Measurements from ENCODE around the gene SNX21. TPM values are rescaled to one million over a fixed set of nuclear protein-coding genes. Genes with fewer than 3 reads are reported as not detected.
"Not testable (repeated sequence)": the region's sequence is repeated elsewhere in the genome, so short reads cannot be mapped to it uniquely, and the experiment has no call there.

SNX21 gene, protein sequence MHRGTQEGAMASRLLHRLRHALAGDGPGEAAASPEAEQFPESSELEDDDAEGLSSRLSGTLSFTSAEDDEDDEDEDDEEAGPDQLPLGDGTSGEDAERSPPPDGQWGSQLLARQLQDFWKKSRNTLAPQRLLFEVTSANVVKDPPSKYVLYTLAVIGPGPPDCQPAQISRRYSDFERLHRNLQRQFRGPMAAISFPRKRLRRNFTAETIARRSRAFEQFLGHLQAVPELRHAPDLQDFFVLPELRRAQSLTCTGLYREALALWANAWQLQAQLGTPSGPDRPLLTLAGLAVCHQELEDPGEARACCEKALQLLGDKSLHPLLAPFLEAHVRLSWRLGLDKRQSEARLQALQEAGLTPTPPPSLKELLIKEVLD
- polyA plus RNA-seq (2013, experiment 1 of 2; ENCODE audit: insufficient read length): 16.6 TPM
- 16.5 TPM for polyA plus RNA-seq (2013, experiment 2 of 2; ENCODE audit: insufficient read length)

DNA sequence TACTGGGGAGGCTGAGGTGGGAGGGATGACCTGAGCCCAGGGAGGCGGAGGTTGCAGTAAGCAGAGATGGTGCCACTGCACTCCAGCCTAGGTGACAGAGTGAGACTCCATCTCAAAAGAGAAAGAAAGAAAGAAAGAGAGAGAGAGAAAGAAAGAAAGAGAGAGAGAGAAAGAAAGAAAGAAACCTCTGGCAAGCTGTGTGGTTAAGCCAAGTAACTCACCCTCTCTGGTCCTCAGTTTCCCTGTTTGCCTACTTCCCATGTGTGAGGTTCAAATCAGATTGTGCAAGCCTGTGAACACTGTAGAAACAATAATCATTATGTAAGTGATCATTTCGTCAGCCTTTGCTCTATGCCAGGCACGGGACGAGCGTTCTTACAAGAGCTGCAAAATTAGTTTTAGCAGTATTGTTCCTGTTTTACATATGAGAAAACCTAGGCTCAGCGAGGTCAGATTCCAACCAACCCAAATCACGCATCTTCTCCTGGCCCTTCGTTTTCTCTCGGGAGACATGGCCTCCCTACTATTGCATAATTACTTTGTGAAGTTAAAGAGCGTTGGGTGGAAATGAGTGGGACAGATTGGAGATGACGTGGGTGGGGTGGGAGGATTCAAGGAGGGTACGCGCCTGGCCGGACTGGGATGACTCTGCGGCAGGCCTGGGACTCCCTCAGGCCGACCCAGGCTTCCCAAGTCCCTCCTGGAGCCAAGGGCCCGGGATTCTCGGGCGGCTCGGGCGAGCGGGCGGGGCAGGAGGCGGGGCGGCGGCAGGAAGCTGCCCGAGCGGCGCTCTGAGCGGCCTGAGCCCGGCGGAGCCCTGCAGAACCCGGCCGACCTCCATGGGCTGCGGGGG lies at the start of gene SNX21:
SNX21 (plus strand) TSS at position 770 of the 853 bp plus-strand sequence. CDS start 121 bp downstream, outside the sequence.
- peak; percentile 95 for DNase-seq

DNA sequence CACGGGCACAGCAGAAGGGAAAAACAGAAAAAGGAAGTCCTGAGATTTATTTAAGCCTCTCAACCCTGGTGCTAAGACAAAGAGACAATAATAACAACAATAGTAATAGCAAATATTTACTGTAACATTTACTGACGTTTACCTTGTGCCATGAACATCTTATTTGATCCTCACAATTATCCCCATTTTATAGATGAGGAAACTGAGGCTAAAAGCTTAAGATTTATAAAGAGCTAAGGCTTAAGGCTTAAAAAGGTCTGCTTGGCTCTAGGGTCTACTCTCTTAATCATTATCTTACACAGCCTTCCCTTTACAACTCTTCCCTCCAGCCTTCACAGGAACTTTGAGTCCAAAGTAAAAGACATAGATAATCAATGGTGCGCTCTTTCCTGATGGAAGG lies 45.2 kb upstream of the SNX21 start:
- no peak for DNase-seq

DNA sequence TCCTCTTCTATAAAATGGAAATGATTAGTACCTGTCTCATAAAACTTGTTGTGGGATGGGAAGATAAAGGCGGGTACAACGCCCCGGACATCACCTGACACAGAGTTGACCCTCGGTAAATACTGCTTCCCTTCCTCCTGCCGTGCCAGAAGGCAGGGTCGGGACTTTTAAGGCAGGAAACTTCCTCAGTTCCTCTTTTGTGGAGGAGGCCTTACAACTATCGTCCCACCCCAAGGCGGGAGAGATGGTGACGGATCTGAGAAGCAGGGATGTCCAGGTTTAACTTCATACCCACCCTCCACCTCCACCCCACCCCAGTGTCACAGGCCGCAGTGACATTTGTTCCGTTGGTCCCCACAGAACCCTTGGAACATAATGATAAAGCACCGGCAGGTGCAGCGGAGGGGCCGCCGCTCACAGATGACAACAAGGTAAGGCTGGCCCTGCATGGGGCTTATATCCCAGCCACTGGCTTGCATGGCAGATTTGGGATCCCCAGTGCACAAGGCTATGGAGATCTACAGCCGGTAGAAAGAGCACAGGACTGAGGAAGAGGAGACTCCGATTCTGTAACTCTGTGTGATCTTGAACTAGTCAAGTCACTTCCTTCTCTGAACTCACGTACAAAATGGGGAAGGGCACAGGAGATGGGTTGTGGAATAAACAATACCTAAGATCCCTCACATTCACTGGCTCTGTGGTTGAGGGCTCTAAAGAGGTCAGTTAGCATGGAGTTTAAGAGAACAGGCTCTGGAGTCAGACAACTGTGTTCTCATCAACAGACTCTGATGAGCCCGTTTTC lies 41.1 kb upstream of the SNX21 start:
- DNase-seq: no peak

DNA sequence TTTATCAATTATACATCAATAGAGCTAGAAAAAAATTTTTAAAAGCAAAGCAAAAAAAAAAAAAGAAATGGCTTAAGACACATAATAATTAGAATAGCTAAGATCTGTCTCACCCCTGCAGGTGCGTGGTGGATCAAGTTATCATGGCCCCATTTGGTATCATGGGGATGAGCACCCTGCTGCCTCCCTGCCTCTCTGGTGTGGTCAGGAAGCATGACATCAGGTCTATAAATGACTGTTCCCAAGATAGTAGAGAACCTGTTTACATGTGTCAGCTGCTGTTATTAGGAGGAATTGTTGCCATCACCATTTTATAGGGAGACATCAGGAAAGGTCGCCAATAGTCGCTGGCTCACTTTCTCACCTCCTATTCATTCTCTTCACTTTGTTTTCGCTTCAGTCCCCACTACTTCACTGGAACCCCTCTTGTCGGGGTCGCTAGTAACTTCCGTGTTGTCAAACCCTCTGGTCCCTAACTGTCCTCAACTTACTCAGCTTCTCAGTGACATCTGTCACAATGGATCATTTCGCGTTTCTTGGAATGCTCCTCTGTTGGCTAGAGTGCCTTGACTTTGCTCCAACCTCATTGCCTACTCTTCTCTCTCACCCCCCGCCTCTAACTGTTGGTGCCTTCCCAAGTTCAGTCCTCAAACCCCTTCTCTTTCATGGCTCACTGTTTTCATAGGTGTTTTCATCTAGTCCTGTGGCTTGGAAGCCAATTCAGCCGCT lies 37.1 kb upstream of the SNX21 start:
- no peak for DNase-seq

DNA sequence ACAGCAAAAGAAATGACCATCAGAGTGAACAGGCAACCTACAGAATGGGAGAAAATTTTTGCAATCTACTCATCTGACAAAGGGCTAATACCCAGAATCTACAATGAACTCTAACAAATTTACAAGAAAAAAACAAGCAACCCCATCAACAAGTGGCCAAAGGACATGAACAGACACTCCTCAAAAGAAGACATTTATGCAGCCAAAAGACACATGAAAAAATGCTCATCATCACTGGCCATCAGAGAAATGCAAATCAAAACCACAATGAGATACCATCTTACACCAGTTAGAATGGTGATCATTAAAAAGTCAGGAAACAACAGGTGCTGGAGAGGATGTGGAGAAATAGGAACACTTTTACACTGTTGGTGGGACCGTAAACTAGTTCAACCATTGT lies 36.1 kb upstream of the SNX21 start:
- not testable (repeated sequence) for DNase-seq

DNA sequence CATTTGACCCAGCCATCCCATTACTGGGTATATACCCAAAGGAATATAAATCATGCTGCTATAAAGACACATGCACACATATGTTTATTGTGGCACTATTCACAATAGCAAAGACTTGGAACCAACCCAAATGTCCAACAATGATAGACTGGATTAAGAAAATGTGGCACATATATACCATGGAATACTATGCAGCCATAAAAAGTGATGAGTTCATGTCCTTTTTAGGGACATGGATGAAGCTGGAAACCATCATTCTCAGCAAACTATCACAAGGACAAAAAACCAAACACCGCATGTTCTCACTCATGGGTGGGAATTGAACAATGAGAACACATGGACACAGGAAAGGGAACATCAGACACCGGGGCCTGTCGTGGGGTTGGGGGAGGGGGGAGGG lies 35.6 kb upstream of the SNX21 start:
- not testable (repeated sequence) for DNase-seq

DNA sequence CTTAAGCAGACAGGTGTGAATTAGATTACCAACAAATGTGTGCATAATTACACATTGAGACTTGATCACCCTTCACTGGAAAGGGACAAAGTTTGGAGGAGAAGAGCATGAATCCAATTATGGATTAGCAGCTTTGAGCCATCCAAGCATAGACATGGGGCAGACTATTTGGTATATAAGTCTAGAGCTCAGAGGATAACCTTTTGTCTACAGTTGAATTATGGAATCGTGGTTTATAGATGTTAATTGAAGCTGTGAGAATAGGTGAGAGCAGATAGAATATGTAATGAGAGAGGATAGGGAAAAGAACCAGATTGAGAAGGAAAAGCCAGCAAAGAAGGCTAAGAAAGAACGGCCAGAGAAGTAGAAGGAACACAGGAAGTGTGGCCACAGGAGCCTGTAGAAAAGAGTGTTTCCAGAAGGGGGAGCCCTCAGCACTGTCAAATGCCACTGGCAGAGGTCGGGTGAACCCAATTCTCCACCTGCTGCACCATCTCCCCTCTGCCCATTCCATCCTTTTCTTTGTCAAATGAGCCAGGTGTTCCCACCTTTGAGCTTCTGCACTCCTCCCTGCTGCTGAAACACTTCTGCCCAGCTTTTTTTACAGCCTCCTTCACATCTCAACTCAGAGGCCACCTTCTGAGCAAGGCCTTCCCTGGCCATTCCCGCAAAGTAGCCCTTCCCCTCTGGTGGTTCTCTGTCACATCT lies 34.5 kb upstream of the SNX21 start:
- peak; percentile 28 for DNase-seq

DNA sequence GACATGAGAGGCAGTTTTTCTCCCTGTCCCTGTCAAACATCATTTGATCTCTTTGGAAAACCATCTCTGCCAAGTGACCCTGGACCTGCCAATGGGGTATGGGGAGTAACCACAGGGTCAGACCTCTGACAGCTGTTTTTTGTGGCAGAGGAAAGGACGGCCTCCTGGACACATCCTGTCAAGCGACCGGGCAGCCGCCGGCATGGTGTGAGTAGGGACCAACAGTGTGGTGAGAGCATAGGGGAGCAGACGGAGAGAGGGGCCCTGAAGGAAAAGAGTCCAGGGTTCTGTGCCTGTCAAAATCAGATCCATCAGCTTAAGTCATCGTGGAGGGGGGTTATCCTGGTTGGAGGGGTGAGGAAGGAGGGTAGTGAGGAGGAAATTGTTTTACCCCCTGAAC lies 31.7 kb upstream of the SNX21 start:
- DNase-seq: no peak

DNA sequence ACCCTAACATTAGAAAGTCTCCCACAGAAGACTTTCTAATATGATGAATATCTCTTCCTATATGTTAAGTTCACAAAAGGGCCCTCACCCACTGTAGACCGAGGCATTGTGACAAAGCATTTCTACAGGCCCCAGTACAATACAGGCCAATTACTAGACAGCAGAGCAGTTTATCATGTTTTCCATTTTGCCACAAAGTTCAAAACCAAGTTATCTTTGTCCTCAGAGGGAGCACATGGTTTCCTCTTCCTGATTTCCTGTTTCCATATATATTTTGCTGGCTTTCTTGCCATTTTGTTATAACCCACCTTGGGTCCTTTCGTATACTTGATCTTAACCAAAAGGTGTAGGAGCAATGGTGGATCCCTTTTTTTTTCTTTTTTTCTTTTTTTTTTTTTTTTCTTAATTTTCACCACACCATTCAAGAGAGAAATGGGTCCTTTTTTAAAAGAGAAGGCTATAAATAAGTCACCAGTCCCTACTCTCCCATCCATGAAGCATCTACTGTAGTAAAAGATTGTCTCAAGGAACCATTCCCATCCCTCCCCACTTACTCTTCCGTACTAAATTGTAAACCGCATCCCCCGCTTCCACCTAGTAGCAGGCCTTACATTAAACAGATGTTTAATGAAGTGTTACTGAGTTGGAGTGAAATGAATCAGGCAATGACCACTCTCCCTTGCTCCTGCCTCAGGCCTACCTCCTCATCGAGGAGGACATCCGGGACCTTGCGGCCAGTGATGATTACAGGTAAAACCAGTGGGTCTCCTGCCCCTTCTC lies 23.2 kb upstream of the SNX21 start:
- no peak for DNase-seq

DNA sequence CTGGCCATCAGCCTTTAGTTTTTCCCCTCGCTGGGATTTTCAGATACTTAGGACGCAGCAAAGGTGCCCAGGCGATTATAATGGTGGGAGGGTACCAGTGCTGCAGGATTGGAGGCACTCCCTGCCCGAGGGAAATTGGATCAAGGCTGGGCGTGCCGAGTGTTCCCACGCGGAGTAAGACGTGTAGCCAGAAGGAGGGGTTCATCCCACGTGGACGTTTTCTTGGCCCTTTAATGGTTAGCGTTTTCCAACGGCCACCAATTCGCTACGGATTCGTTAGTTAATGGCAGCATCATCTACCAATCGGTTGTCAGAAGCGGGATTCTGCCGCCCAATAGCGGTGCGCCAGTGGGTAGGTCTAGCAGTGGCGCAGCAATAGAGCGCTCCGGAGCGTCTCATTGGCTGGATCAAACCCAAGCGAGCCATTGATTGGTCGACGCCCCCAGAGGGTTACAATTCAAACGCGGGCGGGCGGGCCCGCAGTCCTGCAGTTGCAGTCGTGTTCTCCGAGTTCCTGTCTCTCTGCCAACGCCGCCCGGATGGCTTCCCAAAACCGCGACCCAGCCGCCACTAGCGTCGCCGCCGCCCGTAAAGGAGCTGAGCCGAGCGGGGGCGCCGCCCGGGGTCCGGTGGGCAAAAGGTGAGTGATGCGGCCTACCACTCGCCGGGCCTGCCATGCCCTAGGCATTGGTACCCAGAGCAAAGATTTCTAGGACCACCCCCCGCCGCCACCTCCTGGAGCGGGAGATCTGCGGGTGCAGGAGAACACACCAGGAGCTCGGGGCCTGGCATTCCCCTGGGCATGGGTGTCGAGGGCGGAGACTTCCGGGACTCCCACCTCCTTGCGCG lies 21.2 kb upstream of the SNX21 start, which contains the start of gene UBE2C:
UBE2C (plus strand) TSS at position 488 of the 849 bp plus-strand sequence; CDS start at position 540, 52 bp downstream.
- DNase-seq: peak; percentile 100

DNA sequence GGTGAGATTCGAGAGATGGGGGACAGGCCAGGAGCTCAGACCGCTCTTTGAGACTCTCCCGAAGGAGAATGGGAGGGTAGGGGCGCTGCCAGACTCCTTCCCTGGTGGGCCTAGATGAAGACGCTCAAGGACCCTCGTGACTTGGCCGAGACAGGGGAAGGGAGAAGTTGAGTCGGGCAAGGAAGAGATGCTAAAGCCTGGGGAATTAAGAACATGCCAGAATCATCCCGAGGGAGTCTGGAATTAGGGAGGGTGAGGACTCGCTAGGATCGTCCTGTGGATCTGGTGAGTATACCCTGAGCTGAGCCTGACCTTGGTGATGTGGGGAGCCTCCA lies 20.6 kb upstream of the SNX21 start:
- no peak for DNase-seq

DNA sequence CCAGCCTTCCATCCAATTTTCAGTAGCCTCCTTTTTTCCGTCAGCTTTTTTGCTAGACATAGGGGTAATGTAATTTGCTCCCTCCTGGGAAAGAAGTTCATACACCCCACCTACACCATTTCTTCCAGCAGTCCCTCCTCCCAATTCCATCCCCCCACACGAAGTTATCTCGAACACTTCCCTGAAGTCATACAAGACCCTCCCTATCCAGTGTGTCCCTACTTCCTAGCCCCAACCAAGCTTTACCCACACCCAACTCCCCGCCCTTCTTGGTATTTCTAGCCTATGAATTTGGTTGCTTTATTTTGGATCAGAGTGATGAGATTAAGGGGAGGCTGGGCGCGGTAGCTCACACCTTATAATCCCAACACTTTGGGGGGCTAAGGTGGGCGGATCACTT lies 20.1 kb upstream of the SNX21 start:
- no peak for DNase-seq

DNA sequence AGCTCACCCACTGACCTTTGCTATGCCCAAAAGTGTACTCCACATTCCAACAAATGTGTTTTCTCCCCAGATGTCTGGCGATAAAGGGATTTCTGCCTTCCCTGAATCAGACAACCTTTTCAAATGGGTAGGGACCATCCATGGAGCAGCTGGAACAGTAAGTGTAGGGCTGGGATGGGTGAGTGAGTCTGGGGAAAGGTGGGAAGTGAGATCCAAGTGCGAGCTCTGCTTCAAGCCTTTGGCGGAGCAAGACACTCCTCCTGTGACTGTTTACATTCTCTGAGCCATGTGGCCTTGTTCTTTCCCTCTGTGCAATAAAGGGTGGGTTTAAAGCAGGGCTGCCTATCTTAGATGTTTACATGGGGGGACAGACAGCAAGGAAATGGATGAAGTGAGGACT lies 19.3 kb upstream of the SNX21 start:
- DNase-seq: no peak

DNA sequence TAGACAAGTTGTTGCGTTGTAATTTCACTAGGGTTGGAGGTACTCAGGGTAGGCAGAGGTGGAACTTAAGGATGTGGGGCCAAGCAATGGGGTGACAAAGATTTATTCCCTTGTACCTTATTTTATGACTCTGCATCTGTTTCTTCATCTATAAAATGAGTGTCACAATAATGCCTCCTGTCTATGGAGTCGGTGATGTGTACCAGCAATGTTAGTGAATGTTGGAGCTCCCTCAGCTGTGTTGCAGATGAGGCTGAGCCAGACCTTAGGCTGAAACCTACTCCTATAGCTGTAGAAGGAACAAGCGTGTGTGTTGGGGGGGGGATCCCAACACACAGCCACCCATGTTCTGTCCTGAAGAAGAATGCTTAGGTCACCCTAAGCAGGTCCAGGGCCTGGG lies 16.6 kb upstream of the SNX21 start:
- DNase-seq: no peak

DNA sequence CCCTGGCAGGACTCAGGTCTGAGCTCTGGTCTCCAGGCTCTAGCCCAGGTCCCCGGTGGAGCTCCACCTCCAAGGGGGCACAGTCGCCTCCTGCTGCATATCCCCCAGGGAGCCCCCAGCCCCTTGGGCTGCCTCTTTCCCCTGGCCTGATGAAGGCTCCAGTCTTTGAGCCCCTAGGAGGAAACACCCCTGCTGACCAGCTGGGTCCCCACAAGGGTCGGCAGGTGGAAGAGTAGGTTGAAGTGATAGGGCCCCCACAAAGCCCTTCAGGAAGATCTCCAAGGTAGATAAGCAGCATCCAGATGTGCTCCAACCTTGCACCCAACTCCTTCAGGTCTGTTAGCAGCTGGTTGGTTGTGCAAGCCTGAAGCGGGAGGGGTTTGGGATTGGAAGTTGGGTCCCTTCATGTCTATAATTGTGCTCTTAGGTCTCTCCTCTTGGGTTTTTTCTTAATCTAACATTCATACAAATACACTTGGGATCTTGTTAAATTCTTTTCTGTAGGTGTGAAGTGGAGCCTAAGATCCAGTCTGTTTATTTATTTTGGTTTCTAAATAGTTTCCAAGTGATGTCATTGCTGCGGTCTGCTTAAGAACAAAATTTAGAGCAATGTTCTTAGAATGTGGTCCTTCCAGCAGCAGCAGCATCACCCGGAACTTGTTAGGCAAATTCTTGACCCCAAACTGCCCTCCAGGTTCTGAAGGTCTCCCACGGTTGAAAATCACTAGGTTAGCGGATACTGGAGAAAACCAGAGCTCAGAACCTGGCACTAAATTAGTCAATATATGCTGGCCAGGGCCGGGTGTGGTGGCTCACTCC lies 16.0 kb upstream of the SNX21 start:
- DNase-seq: peak; percentile 68

DNA sequence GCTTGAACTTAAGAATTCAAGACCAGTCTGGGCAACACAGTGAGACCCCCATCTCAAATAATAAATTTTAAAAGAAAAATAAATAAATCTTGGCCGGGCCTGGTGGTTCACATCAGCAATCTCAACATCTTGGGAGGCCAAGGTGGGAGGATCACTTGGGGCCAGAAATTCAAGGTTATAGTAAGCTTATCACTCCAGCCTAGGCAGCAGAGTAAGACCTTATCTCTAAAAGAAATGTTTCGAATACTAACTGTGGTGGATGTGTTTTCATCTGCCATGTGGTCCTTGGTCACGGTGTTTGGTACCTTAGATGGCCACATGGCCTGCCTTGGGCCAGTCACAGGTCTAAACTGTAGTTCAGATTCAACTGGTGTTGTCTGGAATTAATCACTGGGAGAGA lies 15.4 kb upstream of the SNX21 start:
- no peak for DNase-seq

DNA sequence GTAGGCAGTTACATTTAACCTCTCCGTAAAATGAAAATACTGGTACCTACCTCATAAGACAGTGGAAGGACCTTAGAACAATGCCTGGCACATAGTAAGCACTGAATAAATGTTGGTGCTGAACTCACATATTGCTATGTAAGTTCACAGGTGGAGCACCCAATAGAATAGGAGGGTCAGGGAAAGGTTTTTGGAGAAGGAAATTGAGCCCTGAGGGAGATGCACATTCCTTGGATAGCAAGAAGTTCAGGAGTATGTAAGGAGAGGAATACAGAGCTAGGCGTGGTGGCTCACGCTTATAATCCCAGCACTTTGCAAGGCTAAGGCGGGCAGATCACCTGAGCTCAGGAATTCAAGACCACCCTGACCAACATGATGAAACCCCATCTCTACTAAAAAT lies 14.1 kb upstream of the SNX21 start:
- DNase-seq: no peak

DNA sequence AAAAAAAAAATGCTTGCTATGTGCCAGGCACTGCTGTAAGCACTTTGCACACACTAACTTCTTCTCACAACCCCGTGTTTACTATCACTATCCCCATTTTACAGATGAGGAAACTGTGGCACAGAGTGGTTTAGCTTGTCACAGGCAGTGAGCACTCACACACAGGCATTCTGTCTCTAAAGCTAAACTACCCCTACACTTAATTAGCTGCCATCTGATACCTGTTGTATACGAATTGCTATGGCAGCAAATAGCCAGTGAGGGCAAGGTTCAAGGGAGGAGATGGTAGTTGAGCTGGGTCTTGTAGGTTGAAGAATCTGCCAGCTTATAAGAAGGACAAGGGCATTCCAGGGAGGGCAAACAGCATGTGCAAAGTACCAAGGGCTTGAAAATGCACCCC lies 11.7 kb upstream of the SNX21 start:
- no peak for DNase-seq

DNA sequence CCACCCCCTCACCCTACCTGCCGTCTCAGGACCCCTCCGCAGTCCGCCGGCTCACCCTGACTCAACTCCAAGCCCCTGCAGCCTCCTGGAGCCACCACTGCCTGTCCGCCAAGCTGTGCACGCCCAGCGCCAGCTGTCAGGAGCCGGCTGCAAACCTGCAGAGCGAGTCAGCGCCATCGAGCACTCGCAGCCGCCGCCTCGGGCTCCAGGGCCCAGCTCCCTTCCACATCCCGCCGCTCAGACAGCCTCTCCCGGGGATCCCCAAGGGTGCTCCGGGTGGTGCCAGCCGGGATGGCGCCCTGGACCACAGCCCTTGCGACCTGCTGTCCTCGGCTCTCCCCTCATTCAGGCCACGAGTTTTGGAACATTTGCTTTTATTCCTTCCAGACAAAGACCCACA lies 10.7 kb upstream of the SNX21 start:
- DNase-seq: no peak
